ENCODE results near the gene SBF2. TPM values are rescaled to one million over a fixed set of nuclear protein-coding genes. Genes with fewer than 3 reads are reported as not detected.

Gene SBF2
- total RNA-seq, 2 experiments from 2014 or later: 14.2 to 15.2 TPM

DNA sequence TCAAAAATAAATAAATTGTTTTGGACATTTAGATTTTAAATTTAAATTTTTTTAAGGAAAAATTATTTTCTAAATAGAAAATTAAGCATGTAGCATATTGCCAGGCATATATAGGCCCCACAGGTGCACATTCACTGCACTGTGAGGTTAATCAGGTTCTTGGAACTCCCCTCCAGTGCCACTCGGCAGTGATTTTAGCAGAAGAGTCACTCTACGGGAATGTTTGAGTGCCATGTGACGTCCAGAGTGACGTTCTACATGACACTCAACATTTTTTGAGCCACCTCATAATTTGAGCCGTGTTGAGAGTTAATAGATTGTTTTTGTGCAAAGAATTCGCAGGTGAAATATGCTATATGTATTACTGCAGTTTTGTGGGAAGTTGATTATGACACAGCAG, 552.8 kb downstream of the SBF2 start:
- ChIA-PET POLR2A (no interaction called here), CTCF (interaction anchor here (0.7 kb wide), 1 partner anchor 529 kb away, joined by 4 read pairs; no protein-coding TSS in a partner anchor)
- no peaks in the 10 kb centered on the region for H3K27me3 Mint-ChIP-seq
- peaks cover 13% of the 10 kb centered on the region for H3K4me1 Mint-ChIP-seq (ENCODE audit: low read depth)
- no peaks in the 10 kb centered on the region for H3K4me1 ChIP-seq (ENCODE audit: insufficient read depth, low read length)
- H3K27ac Mint-ChIP-seq: no peak overlapping the region
- H3K36me3 Mint-ChIP-seq (ENCODE audit: low read depth): peaks cover 41% of the 10 kb centered on the region
- TF ChIP-seq, protein P1, sequence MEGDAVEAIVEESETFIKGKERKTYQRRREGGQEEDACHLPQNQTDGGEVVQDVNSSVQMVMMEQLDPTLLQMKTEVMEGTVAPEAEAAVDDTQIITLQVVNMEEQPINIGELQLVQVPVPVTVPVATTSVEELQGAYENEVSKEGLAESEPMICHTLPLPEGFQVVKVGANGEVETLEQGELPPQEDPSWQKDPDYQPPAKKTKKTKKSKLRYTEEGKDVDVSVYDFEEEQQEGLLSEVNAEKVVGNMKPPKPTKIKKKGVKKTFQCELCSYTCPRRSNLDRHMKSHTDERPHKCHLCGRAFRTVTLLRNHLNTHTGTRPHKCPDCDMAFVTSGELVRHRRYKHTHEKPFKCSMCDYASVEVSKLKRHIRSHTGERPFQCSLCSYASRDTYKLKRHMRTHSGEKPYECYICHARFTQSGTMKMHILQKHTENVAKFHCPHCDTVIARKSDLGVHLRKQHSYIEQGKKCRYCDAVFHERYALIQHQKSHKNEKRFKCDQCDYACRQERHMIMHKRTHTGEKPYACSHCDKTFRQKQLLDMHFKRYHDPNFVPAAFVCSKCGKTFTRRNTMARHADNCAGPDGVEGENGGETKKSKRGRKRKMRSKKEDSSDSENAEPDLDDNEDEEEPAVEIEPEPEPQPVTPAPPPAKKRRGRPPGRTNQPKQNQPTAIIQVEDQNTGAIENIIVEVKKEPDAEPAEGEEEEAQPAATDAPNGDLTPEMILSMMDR (IDR thresholded peaks at IDR 0.05): no peak
- DNase-seq: no peak
- H3K27me3 ChIP-seq (ENCODE audit: control insufficient read depth in 1 of 2, insufficient read depth in 2 of 2, low read length in 2 of 2): no peaks in the 10 kb centered on the region
- H3K4me3 Mint-ChIP-seq: no peak overlapping the region
- intact Hi-C loops (cut with DNase I, micrococcal nuclease): no loop called here
- H3K9me3 Mint-ChIP-seq: peaks cover 6% of the 10 kb centered on the region
- H3K27ac ChIP-seq (ENCODE audit: low read depth in 1 of 2, low read length in 2 of 2): no peak overlapping the region
- H3K36me3 ChIP-seq (ENCODE audit: insufficient read depth, low read length): peaks cover 7% of the 10 kb centered on the region
- no peak overlapping the region for H3K4me3 ChIP-seq (ENCODE audit: low read length)
- H3K9me3 ChIP-seq (ENCODE audit: control insufficient read depth in 1 of 2, insufficient read depth in 1 of 2, low read length in 2 of 2): peaks cover 0 to 2% of the 10 kb centered on the region in 2 experiments
- no peak for ATAC-seq (ENCODE audit: poor library complexity)

DNA sequence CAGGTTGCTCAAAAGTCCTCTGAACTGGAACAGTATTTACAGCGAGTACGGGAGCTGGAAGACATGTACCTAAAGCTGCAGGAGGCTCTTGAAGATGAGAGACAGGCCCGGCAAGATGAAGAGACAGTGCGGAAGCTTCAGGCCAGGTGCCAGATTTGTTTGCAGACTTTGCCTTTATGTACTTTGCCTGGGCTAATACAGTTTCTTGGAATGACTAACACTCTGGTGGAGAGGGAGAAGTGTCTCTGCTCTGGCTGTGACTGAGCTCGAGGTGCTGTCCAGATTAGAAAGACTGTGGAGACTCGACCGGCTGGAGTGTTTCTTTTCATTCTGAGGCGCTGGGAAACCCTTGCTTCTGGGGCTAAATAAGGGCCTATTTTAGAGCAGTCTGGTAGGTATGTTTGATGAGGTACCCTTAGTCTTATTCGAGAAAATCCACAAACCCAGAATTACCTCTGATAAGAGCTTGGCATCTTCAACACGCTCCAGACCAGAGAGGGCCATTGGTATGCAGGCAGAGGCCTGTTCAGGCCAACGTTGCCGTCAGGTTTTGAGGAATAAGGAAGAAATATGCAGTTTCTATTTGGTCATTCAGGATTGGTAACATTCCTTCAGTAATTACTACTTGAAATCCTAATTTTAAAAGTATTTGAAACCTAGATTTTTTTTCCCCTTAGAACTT, 553.7 kb downstream of the SBF2 start:
- Histone ChIP-seq H3K27ac (ENCODE audit: low read depth in 1 of 2, low read length in 2 of 2) (no peak overlapping the region), H3K4me3 (ENCODE audit: low read length) (no peak overlapping the region), H3K27me3 (ENCODE audit: control insufficient read depth in 1 of 2, insufficient read depth in 2 of 2, low read length in 2 of 2) (no peaks in the 10 kb centered on the region), H3K9me3 (ENCODE audit: control insufficient read depth in 1 of 2, insufficient read depth in 1 of 2, low read length in 2 of 2) (peaks cover 0 to 11% of the 10 kb centered on the region in 2 experiments), H3K36me3 (ENCODE audit: insufficient read depth, low read length) (peaks cover 7% of the 10 kb centered on the region), H3K4me1 (ENCODE audit: insufficient read depth, low read length) (no peaks in the 10 kb centered on the region)
- ChIA-PET CTCF (interaction anchor here (0.8 kb wide), 1 partner anchor 68 kb away, joined by 4 read pairs; no protein-coding TSS in a partner anchor), POLR2A (no interaction called here)
- no peak for DNase-seq
- Mint-ChIP-seq H3K4me3 (no peak overlapping the region), H3K27ac (peak overlapping the region; percentile 79), H3K27me3 (no peaks in the 10 kb centered on the region), H3K36me3 (ENCODE audit: low read depth) (peaks cover 50% of the 10 kb centered on the region), H3K9me3 (peaks cover 12% of the 10 kb centered on the region), H3K4me1 (ENCODE audit: low read depth) (peaks cover 13% of the 10 kb centered on the region)
- ATAC-seq (ENCODE audit: poor library complexity): no peak
- TF ChIP-seq, protein P1 (IDR thresholded peaks at IDR 0.05): no peak
- intact Hi-C loops (cut with DNase I, micrococcal nuclease): no loop called here

DNA sequence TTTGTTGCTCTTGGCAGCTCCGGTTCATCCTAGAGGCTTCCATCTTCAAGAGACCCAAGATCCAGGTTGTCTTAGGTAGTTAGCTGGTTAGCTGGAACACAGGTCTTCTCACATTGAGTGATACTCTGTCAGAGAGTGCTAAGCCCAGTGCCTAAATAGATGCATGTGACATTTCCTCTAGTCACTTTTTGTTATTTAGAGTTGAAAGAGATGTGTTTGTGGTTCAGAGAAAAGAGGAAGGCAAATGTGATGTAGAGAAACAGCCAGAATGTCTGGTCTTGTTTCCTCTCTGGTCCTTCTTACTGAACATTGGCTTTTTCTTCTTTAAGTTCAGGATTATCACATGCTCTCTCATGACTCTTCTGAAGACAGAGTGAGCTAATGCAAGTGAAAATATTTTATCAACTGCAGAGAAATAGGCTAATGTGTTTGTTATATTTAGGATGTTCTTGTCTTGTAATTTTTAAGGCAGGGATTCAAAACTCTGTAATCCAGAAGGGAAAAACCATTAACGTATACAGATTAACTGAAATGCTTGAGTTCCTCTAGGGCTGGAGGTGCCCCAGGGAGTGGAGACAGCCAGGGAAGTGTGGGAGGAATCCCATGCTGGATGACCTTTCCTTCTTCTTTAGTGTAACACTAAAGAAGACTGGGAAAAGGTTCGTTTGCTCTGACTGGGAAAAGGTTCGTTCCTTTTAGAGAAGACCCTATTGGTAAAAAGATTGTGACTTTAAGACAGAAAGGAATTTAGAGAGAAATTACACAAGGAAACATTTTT, 554.7 kb downstream of the SBF2 start:
- Mint-ChIP-seq H3K27me3 (no peaks in the 10 kb centered on the region), H3K36me3 (ENCODE audit: low read depth) (peaks cover 54% of the 10 kb centered on the region), H3K27ac (peak overlapping the region; percentile 79), H3K9me3 (peaks cover 14% of the 10 kb centered on the region), H3K4me3 (no peak overlapping the region), H3K4me1 (ENCODE audit: low read depth) (peaks cover 13% of the 10 kb centered on the region)
- TF ChIP-seq, protein P1 (IDR thresholded peaks at IDR 0.05): no peak
- DNase-seq: peak in 1 of 14 experiments; percentile 9
- no peaks in the 10 kb centered on the region for H3K27me3 ChIP-seq (ENCODE audit: control insufficient read depth in 1 of 2, insufficient read depth in 2 of 2, low read length in 2 of 2)
- CTCF ChIA-PET: no interaction called here
- H3K4me1 ChIP-seq (ENCODE audit: insufficient read depth, low read length): no peaks in the 10 kb centered on the region
- intact Hi-C loops (cut with DNase I, micrococcal nuclease): no loop called here
- POLR2A ChIA-PET: no interaction called here
- peak; percentile 91 for ATAC-seq (ENCODE audit: poor library complexity)
- H3K9me3 ChIP-seq (ENCODE audit: control insufficient read depth in 1 of 2, insufficient read depth in 1 of 2, low read length in 2 of 2): peaks cover 0 to 13% of the 10 kb centered on the region in 2 experiments
- H3K36me3 ChIP-seq (ENCODE audit: insufficient read depth, low read length): peaks cover 7% of the 10 kb centered on the region
- H3K27ac ChIP-seq (ENCODE audit: low read depth in 1 of 2, low read length in 2 of 2): no peak overlapping the region
- H3K4me3 ChIP-seq (ENCODE audit: low read length): no peak overlapping the region
